NCI-H2196 (cell line): ENCODE results near the gene PIM3.

Experiments used
- DNase-seq: peaks from one replicate; lab custom pipeline; 2025; ENCODE audit not compliant: unreplicated experiment; lab: John Stamatoyannopoulos, UW

The PIM3 gene

GRCh38 chr22:49960159-49961004 lies at the start of gene PIM3:
PIM3 (plus strand) TSS chr22:49960772; CDS start chr22:49960948, 176 bp downstream.
- peak; percentile 88 for DNase-seq

GRCh38 chr22:49911881-49912625 lies 48.5 kb upstream of the PIM3 start:
- DNase-seq, result no peak

GRCh38 chr22:49913026-49913425 lies 47.5 kb upstream of the PIM3 start:
- DNase-seq, result no peak

GRCh38 chr22:49913446-49913845 lies 47.1 kb upstream of the PIM3 start:
- no peak for DNase-seq

GRCh38 chr22:49914256-49914655 lies 46.3 kb upstream of the PIM3 start:
- DNase-seq, result no peak

- DNase-seq, result no peak
Measured at GRCh38 chr22:49915610-49916009, 45.0 kb upstream of the PIM3 start.

- DNase-seq, result no peak
Measured at GRCh38 chr22:49916831-49917230, 43.7 kb upstream of the PIM3 start.

- peak; percentile 81 for DNase-seq
Measured at GRCh38 chr22:49917974-49918910, 42.3 kb upstream of the PIM3 start, which contains the start of the genes ALG12 and CRELD2. ALG12 (minus strand) TSS chr22:49918438; CDS start chr22:49913765, 4,673 bp downstream. CRELD2 (plus strand) TSS chr22:49918634; CDS start chr22:49918770, 136 bp downstream.

GRCh38 chr22:49918911-49919881 lies 41.4 kb upstream of the PIM3 start:
- no peak for DNase-seq

- DNase-seq, result no peak
Measured at GRCh38 chr22:49920859-49921258, 39.7 kb upstream of the PIM3 start.

- no peak for DNase-seq
Measured at GRCh38 chr22:49921508-49922278, 38.9 kb upstream of the PIM3 start.

GRCh38 chr22:49922484-49922883 lies 38.1 kb upstream of the PIM3 start:
- DNase-seq, result no peak

GRCh38 chr22:49922926-49923325 lies 37.6 kb upstream of the PIM3 start:
- DNase-seq, result no peak

GRCh38 chr22:49923445-49923844 lies 37.1 kb upstream of the PIM3 start:
- no peak for DNase-seq

- DNase-seq, result no peak
Measured at GRCh38 chr22:49924113-49924833, 36.3 kb upstream of the PIM3 start.

- no peak for DNase-seq
Measured at GRCh38 chr22:49925525-49926128, 34.9 kb upstream of the PIM3 start.

- DNase-seq, result no peak
Measured at GRCh38 chr22:49926916-49927315, 33.7 kb upstream of the PIM3 start.
